HG03460 (cell line): ENCODE data around the gene TMEM190.
A peak's percentile ranks its signal among the peaks of the same experiment; 100 is the strongest.
"Not testable (repeated sequence)": the region's sequence is repeated elsewhere in the genome, so short reads cannot be mapped to it uniquely, and the experiment has no call there.

Source experiments
- ATAC-seq: cut with Tn5 transposase; IDR thresholded peaks from one replicate; pipeline ENCODE4 v1.9.1; 2021; ENCODE audit not compliant: unreplicated experiment

Gene TMEM190

GRCh38 chr19:55389386-55390317 lies 13.0 kb downstream of the TMEM190 start:
- ATAC-seq = no peak

- no peak for ATAC-seq
Observed at GRCh38 chr19:55390461-55390880, 13.8 kb downstream of the TMEM190 start.

GRCh38 chr19:55391191-55391670 lies 14.6 kb downstream of the TMEM190 start:
- ATAC-seq = no peak

GRCh38 chr19:55391702-55392615 lies 15.3 kb downstream of the TMEM190 start:
- no peak for ATAC-seq

- no peak for ATAC-seq
Observed at GRCh38 chr19:55392820-55393761, 16.5 kb downstream of the TMEM190 start.

- no peak for ATAC-seq
Observed at GRCh38 chr19:55398200-55398925, 21.7 kb downstream of the TMEM190 start.

- ATAC-seq = no peak
Observed at GRCh38 chr19:55400281-55401087, 23.9 kb downstream of the TMEM190 start.

- ATAC-seq = not testable (repeated sequence)
Observed at GRCh38 chr19:55401390-55401789, 24.8 kb downstream of the TMEM190 start.

GRCh38 chr19:55402509-55402908 lies 25.9 kb downstream of the TMEM190 start:
- ATAC-seq = no peak

- no peak for ATAC-seq
Observed at GRCh38 chr19:55405638-55406037, 29.0 kb downstream of the TMEM190 start.

- no peak for ATAC-seq
Observed at GRCh38 chr19:55406091-55406825, 29.6 kb downstream of the TMEM190 start.

GRCh38 chr19:55406826-55407549 lies 30.4 kb downstream of the TMEM190 start:
- peak; percentile 3 for ATAC-seq

- not testable (repeated sequence) for ATAC-seq
Observed at GRCh38 chr19:55407550-55407799, 30.8 kb downstream of the TMEM190 start, which contains the start of gene UBE2S. Gene UBE2S (minus strand): TSS chr19:55407788. CDS start chr19:55407589, 199 bp downstream.

GRCh38 chr19:55407800-55408532 lies 31.3 kb downstream of the TMEM190 start:
- ATAC-seq = peak; percentile 81

- no peak for ATAC-seq
Observed at GRCh38 chr19:55408533-55408872, 31.9 kb downstream of the TMEM190 start.

- not testable (repeated sequence) for ATAC-seq
Observed at GRCh38 chr19:55409179-55409578, 32.6 kb downstream of the TMEM190 start.

- no peak for ATAC-seq
Observed at GRCh38 chr19:55410168-55410567, 33.5 kb downstream of the TMEM190 start.
